Esophagus muscularis mucosa (tissue), 4 donors: Measurements from ENCODE around the gene GPRIN2.

Source experiments
- CTCF ChIP-seq, 3 experiments: fragments of 200-600 bp in 2 of 3; fragments of 450-650 bp in 1 of 3; sonication (generic) in 2 of 3; IDR thresholded peaks; one replicate each; pipeline ENCODE4 v1.5.1; 2017 to 2019; ENCODE audit warnings: antibody characterized with exemption in 3 of 3, mild to moderate bottlenecking in 2 of 3, moderate library complexity in 1 of 3
- EP300 ChIP-seq: sonication (generic); formaldehyde crosslinking; IDR thresholded peaks from one replicate; pipeline ENCODE4 v1.6.1; 2017; ENCODE audit warnings: antibody characterized with exemption
- POLR2A ChIP-seq: fragments of 450-650 bp; IDR thresholded peaks from one replicate; pipeline ENCODE4 v1.6.1; 2017; ENCODE audit warnings: antibody characterized with exemption, moderate library complexity, mild to moderate bottlenecking, low read depth
- POLR2AphosphoS5 ChIP-seq, 2 donors: sonication (generic); formaldehyde crosslinking; IDR thresholded peaks; one replicate each; pipeline ENCODE4 v1.6.1; 2017; ENCODE audit warnings: antibody characterized with exemption in 2 of 2

DNA sequence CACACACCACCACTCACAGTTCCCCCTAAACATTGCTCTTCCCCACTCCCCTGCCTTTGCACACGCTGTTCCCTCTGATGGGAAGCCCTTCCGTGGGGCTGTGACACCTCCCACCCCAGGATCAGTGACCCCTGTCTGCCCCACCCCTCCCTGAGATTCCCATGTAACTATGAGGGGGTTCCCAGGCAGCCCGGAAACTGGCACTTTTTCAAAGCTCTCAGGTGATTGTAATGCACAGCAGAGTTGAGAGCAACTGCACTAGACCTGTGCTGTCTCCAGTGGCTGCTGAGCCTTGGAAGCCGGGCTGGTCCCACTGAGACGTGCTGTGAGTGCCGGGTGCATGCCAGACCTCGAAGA, 29.8 kb downstream of the GPRIN2 start:
- TF ChIP-seq CTCF (IDR thresholded peaks at IDR 0.05) (no peak), POLR2A (no peak), EP300 (no peak), POLR2AphosphoS5 (IDR thresholded peaks at IDR 0.05) (no peak)
